ENCODE results near the gene DDX55.

- no peak for TF ChIP-seq CTCF (conservative IDR thresholded peaks at IDR 0.05; ENCODE audit: low read depth, low read length)
- TF ChIP-seq EZH2 (IDR thresholded peaks at IDR 0.05; ENCODE audit: low read length, unreplicated experiment) = no peak
- TF ChIP-seq EZH2phosphoT487 (IDR thresholded peaks at IDR 0.05; ENCODE audit: borderline replicate concordance, low read length) = no peak
Measured at GRCh38 chr12:123580772-123581171, 21.1 kb upstream of the DDX55 start.

Measured in PC-3 (cell line).